GM12878 (cell line): Measurements from ENCODE around the gene LSMEM2. TPM values are rescaled to one million over a fixed set of nuclear protein-coding genes. Genes with fewer than 3 reads are reported as not detected.
A peak's percentile ranks its signal among the peaks of the same experiment; 100 is the strongest.

Source experiments
- BACH1 ChIP-seq: fragments of 450-650 bp; IDR thresholded peaks from 2 replicates; pipeline ENCODE4 v1.6.1; 2017; ENCODE audit warnings: mild to moderate bottlenecking, borderline replicate concordance
- BHLHE40 ChIP-seq, 2 experiments: fragments of 450-650 bp in 1 of 2; IDR thresholded peaks; 2 replicates each; pipeline ENCODE4 v1.6.1; 2011 to 2017; ENCODE audit warnings: low read depth in 2 of 2, borderline replicate concordance in 1 of 2, improper control_type of control experiment in 1 of 2, low read length in 1 of 2, mild to moderate bottlenecking in 1 of 2
- CBFB ChIP-seq: IDR thresholded peaks from 2 replicates; pipeline ENCODE4 v1.6.1; 2016; ENCODE audit warnings: antibody characterized with exemption, low read depth
- CBX5 ChIP-seq: sonication (generic); IDR thresholded peaks from 2 replicates; pipeline ENCODE4 v1.6.1; 2016; ENCODE audit warnings: low read depth, moderate library complexity, mild to moderate bottlenecking, inconsistent platforms
- DPF2 ChIP-seq: fragments of 450-650 bp; IDR thresholded peaks from 2 replicates; pipeline ENCODE4 v1.6.1; 2017; ENCODE audit warnings: mild to moderate bottlenecking
- EGR1 ChIP-seq, 2 experiments: IDR thresholded peaks; 1 replicate in 1 of 2; 2 replicates in 1 of 2; pipeline ENCODE4 v1.6.1; 2011 to 2012; ENCODE audit warnings: low read depth in 2 of 2, low read length in 2 of 2, borderline replicate concordance in 1 of 2, mild to moderate bottlenecking in 1 of 2, moderate library complexity in 1 of 2
- GATAD2B ChIP-seq: fragments of 450-650 bp; conservative IDR thresholded peaks from 2 replicates; pipeline ENCODE4 v1.6.1; 2017; ENCODE audit warnings: low read depth, mild to moderate bottlenecking, moderate library complexity
- KLF5 ChIP-seq: fragments of 450-650 bp; IDR thresholded peaks from 2 replicates; pipeline ENCODE4 v1.6.1; 2014; ENCODE audit warnings: mild to moderate bottlenecking; ENCODE audit not compliant: partially characterized antibody
- LARP7 ChIP-seq: fragments of 450-650 bp; IDR thresholded peaks from 2 replicates; pipeline ENCODE4 v1.6.1; 2017; ENCODE audit warnings: mild to moderate bottlenecking
- MTA3 ChIP-seq: IDR thresholded peaks from 2 replicates; pipeline ENCODE4 v1.6.1; 2012; ENCODE audit warnings: low read length, inconsistent platforms, borderline replicate concordance
- NBN ChIP-seq: fragments of 450-650 bp; IDR thresholded peaks from 2 replicates; pipeline ENCODE4 v1.6.1; 2016
- POLR2A ChIP-seq: IDR thresholded peaks from 2 replicates; pipeline ENCODE4 v1.6.1; 2011; ENCODE audit warnings: low read depth, mild to moderate bottlenecking, low read length
- RELA ChIP-seq: fragments of 450-650 bp; IDR thresholded peaks from 2 replicates; pipeline ENCODE4 v1.8.0; 2014; ENCODE audit warnings: borderline replicate concordance; ENCODE audit not compliant: partially characterized antibody
- SMAD1 ChIP-seq: fragments of 450-650 bp; IDR thresholded peaks from 2 replicates; pipeline ENCODE4 v1.6.1; 2018; ENCODE audit warnings: mild to moderate bottlenecking, low read depth; ENCODE audit not compliant: partially characterized antibody
- SP1 ChIP-seq: IDR thresholded peaks from one replicate; pipeline ENCODE4 v1.6.1; 2011; ENCODE audit warnings: low read depth, low read length
- ZNF217 ChIP-seq: fragments of 450-650 bp; IDR thresholded peaks from 2 replicates; pipeline ENCODE4 v1.6.1; 2017; ENCODE audit warnings: antibody characterized with exemption, mild to moderate bottlenecking
- polyA plus RNA-seq, 11 experiments: library from polyadenylated mRNA; depleted of rRNA in 4 of 11; unstranded in 6 of 11; stranded (reverse) in 5 of 11; fragments of >200 nt; fragmentation: Nextera tagmentation in 4 of 11; fragmentation: Illumina TruSeq in 1 of 11; extraction: Ambion mirVana in 4 of 11; extraction: Trizol in 1 of 11; gene quantifications; 1 replicate in 1 of 11; 2 replicates in 10 of 11; pipeline versions ENCODE4 v1.2.1 to v1.2.3, GENCODE V29; 2011 to 2016; ENCODE audit warnings: inconsistent platforms in 2 of 11, missing spikeins in 2 of 11, low read depth in 1 of 11
- total RNA-seq, 4 experiments: library from RNA; depleted of rRNA in 3 of 4; stranded (reverse); fragments of >200 nt in 3 of 4; fragmentation: Illumina TruSeq in 1 of 4; extraction: Trizol in 1 of 4; gene quantifications; 2 replicates each; pipeline versions ENCODE4 v1.2.1 to v1.2.3, GENCODE V29; 2013 to 2021
- TF ChIP-seq, protein P1 (sequence below): fragments of 450-650 bp; IDR thresholded peaks from 2 replicates; pipeline ENCODE4 v1.6.1; 2017; ENCODE audit warnings: borderline replicate concordance
- TF ChIP-seq, protein P2 (sequence below): fragments of 450-650 bp; IDR thresholded peaks from 2 replicates; pipeline ENCODE4 v1.6.1; 2017; ENCODE audit warnings: mild to moderate bottlenecking
- TF ChIP-seq, protein P3 (sequence below): fragments of 450-650 bp; IDR thresholded peaks from 2 replicates; pipeline ENCODE4 v1.6.1; 2018; ENCODE audit warnings: mild to moderate bottlenecking, low read depth, moderate library complexity; ENCODE audit not compliant: partially characterized antibody
- TF ChIP-seq, protein P4 (sequence below), 3 experiments: IDR thresholded peaks in 2 of 3; conservative IDR thresholded peaks in 1 of 3; 2 replicates each; pipeline ENCODE4 v1.5.1; 2011; ENCODE audit warnings: low read depth in 3 of 3, low read length in 3 of 3, mild to moderate bottlenecking in 3 of 3, control low read depth in 2 of 3, moderate library complexity in 2 of 3, inconsistent platforms in 1 of 3, mixed read lengths in 1 of 3; ENCODE audit not compliant: control insufficient read depth in 2 of 3, insufficient read depth in 1 of 3; ENCODE audit errors: extremely low read depth in 1 of 3
- TF ChIP-seq, protein P5 (sequence below): IDR thresholded peaks from 2 replicates; pipeline ENCODE4 v1.6.1; 2012; ENCODE audit warnings: low read depth, low read length, improper control_type of control experiment

Gene LSMEM2
- total and polyA plus RNA-seq, 10 of the 15 experiments (the other 5 are each of a cell fraction or from before 2014, with no cell fraction given) = 0.17 TPM; not detected in 9

DNA sequence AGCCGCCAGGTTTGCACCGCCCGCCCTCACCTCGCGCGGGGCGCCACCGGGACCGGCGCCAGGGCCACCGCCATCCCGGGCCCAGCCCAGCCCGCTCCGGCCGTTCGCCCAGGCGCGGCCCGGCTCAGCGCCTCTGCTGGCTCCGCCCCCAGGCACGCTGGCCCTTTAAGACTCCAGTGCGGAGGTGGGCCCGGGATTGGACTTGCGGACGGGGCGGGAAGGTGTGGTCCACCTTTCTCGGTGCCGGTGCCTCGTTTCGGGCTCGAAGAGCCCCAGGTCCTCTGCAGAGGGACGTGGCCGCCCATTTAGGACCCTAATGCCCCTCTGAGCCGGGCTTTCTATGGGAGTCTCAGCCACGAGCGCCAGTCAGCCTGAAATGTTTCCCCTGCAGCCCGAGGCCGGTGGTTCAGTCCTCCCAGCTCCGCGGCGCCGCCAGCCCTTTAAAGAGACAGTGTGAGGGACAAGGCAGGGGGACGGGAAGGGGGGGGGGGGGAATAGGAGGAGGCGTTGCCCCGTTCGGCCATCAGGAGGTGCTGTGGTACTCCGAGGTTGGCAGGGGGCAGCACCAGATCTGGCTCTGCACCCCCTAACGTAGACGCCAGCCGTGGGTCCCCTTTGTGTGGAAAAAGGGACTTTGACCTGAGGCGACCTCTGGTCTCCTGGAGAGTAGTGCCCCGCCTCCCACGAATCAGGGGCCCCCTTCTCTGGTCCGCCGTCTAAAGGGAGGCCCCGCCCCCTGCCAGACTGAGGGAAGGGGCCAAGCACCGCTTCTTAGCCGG lies 42.6 kb downstream of the LSMEM2 start (continued):
- TF ChIP-seq, protein P1, sequence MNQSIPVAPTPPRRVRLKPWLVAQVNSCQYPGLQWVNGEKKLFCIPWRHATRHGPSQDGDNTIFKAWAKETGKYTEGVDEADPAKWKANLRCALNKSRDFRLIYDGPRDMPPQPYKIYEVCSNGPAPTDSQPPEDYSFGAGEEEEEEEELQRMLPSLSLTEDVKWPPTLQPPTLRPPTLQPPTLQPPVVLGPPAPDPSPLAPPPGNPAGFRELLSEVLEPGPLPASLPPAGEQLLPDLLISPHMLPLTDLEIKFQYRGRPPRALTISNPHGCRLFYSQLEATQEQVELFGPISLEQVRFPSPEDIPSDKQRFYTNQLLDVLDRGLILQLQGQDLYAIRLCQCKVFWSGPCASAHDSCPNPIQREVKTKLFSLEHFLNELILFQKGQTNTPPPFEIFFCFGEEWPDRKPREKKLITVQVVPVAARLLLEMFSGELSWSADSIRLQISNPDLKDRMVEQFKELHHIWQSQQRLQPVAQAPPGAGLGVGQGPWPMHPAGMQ = no peak
- peak; percentile 100 for TF ChIP-seq KLF5
- peak; percentile 97 to 99 for TF ChIP-seq BHLHE40 (IDR thresholded peaks at IDR 0.05; ENCODE audit: borderline replicate concordance in 1 of 2, low read depth in 2 of 2, low read length in 1 of 2)
- peak in 1 of 2 experiments; percentile 93; a peak in 2 of 3 replicates for TF ChIP-seq EGR1 (IDR thresholded peaks at IDR 0.05; ENCODE audit: borderline replicate concordance in 1 of 2, low read depth in 2 of 2, low read length in 2 of 2)
- no peak for TF ChIP-seq CBFB
- TF ChIP-seq BACH1 = peak; percentile 61; the same call in 1 of the 2 replicates
- TF ChIP-seq, protein P2, sequence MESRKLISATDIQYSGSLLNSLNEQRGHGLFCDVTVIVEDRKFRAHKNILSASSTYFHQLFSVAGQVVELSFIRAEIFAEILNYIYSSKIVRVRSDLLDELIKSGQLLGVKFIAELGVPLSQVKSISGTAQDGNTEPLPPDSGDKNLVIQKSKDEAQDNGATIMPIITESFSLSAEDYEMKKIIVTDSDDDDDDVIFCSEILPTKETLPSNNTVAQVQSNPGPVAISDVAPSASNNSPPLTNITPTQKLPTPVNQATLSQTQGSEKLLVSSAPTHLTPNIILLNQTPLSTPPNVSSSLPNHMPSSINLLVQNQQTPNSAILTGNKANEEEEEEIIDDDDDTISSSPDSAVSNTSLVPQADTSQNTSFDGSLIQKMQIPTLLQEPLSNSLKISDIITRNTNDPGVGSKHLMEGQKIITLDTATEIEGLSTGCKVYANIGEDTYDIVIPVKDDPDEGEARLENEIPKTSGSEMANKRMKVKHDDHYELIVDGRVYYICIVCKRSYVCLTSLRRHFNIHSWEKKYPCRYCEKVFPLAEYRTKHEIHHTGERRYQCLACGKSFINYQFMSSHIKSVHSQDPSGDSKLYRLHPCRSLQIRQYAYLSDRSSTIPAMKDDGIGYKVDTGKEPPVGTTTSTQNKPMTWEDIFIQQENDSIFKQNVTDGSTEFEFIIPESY = peak; percentile 71
- TF ChIP-seq, protein P3, sequence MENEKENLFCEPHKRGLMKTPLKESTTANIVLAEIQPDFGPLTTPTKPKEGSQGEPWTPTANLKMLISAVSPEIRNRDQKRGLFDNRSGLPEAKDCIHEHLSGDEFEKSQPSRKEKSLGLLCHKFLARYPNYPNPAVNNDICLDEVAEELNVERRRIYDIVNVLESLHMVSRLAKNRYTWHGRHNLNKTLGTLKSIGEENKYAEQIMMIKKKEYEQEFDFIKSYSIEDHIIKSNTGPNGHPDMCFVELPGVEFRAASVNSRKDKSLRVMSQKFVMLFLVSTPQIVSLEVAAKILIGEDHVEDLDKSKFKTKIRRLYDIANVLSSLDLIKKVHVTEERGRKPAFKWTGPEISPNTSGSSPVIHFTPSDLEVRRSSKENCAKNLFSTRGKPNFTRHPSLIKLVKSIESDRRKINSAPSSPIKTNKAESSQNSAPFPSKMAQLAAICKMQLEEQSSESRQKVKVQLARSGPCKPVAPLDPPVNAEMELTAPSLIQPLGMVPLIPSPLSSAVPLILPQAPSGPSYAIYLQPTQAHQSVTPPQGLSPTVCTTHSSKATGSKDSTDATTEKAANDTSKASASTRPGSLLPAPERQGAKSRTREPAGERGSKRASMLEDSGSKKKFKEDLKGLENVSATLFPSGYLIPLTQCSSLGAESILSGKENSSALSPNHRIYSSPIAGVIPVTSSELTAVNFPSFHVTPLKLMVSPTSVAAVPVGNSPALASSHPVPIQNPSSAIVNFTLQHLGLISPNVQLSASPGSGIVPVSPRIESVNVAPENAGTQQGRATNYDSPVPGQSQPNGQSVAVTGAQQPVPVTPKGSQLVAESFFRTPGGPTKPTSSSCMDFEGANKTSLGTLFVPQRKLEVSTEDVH = peak; percentile 58
- peak; percentile 94 for TF ChIP-seq LARP7
- TF ChIP-seq NBN = peak; percentile 95
- TF ChIP-seq ZNF217 = no peak; the same call in 1 of the 2 replicates
- no peak for TF ChIP-seq SMAD1
- no peak for TF ChIP-seq CBX5
- TF ChIP-seq, protein P4, sequence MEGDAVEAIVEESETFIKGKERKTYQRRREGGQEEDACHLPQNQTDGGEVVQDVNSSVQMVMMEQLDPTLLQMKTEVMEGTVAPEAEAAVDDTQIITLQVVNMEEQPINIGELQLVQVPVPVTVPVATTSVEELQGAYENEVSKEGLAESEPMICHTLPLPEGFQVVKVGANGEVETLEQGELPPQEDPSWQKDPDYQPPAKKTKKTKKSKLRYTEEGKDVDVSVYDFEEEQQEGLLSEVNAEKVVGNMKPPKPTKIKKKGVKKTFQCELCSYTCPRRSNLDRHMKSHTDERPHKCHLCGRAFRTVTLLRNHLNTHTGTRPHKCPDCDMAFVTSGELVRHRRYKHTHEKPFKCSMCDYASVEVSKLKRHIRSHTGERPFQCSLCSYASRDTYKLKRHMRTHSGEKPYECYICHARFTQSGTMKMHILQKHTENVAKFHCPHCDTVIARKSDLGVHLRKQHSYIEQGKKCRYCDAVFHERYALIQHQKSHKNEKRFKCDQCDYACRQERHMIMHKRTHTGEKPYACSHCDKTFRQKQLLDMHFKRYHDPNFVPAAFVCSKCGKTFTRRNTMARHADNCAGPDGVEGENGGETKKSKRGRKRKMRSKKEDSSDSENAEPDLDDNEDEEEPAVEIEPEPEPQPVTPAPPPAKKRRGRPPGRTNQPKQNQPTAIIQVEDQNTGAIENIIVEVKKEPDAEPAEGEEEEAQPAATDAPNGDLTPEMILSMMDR (IDR thresholded peaks at IDR 0.05 in 2 of 3, conservative IDR thresholded peaks at IDR 0.05 in 1 of 3; ENCODE audit: control insufficient read depth in 2 of 3, extremely low read depth in 1 of 3, insufficient read depth in 1 of 3, low read depth in 3 of 3, low read length in 3 of 3) = peak; percentile 32 to 68 (median 35); a peak in 5 of 6 replicates
- peak; percentile 91 for TF ChIP-seq SP1
- peak; percentile 56; the same call in 1 of the 2 replicates for TF ChIP-seq POLR2A
- peak; percentile 69 for TF ChIP-seq RELA
- TF ChIP-seq MTA3 = no peak
- peak; percentile 89 for TF ChIP-seq DPF2
- TF ChIP-seq, protein P5, sequence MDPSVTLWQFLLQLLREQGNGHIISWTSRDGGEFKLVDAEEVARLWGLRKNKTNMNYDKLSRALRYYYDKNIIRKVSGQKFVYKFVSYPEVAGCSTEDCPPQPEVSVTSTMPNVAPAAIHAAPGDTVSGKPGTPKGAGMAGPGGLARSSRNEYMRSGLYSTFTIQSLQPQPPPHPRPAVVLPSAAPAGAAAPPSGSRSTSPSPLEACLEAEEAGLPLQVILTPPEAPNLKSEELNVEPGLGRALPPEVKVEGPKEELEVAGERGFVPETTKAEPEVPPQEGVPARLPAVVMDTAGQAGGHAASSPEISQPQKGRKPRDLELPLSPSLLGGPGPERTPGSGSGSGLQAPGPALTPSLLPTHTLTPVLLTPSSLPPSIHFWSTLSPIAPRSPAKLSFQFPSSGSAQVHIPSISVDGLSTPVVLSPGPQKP = no peak
- 0 out of 2 replicates have a peak, but pooled peaks have one; percentile 8 for TF ChIP-seq GATAD2B
